ENCODE results near the gene MT2A.
"Not testable (repeated sequence)": the region's sequence is repeated elsewhere in the genome, so short reads cannot be mapped to it uniquely, and the experiment has no call there.

DNA sequence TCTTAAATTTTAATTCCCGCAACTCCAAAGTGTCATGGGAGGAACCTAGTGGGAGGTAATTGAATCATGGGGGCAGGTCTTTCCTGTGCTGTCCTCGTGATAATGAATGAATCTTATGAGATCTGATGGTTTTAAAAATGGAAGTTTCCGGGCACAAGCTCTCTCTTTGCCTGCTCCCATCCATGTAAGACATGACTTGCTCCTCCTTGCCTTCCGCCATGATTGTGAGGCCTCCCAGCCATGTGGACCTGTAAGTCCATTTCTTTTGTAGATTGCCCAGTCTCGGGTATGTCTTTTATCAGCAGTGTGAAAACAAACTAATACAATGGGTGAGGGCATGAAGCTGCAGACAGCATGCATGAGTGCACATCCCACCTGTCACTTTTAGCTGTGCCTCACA lies 14.8 kb downstream of the MT2A start:
- TF ChIP-seq POLR2AphosphoS5 (IDR thresholded peaks at IDR 0.05; ENCODE audit: insufficient read depth in 1 of 2, low read depth in 1 of 2); POLR2A (IDR thresholded peaks at IDR 0.05): not testable (repeated sequence)
- TF ChIP-seq, protein P1, sequence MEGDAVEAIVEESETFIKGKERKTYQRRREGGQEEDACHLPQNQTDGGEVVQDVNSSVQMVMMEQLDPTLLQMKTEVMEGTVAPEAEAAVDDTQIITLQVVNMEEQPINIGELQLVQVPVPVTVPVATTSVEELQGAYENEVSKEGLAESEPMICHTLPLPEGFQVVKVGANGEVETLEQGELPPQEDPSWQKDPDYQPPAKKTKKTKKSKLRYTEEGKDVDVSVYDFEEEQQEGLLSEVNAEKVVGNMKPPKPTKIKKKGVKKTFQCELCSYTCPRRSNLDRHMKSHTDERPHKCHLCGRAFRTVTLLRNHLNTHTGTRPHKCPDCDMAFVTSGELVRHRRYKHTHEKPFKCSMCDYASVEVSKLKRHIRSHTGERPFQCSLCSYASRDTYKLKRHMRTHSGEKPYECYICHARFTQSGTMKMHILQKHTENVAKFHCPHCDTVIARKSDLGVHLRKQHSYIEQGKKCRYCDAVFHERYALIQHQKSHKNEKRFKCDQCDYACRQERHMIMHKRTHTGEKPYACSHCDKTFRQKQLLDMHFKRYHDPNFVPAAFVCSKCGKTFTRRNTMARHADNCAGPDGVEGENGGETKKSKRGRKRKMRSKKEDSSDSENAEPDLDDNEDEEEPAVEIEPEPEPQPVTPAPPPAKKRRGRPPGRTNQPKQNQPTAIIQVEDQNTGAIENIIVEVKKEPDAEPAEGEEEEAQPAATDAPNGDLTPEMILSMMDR (IDR thresholded peaks at IDR 0.05): not testable (repeated sequence)
